GM18499 (cell line): ENCODE data around the gene CCNB3.
A peak's percentile ranks its signal among the peaks of the same experiment; 100 is the strongest.
"Not testable (repeated sequence)": the region's sequence is repeated elsewhere in the genome, so short reads cannot be mapped to it uniquely, and the experiment has no call there.

Source experiments
- ATAC-seq: cut with Tn5 transposase; IDR thresholded peaks from one replicate; pipeline ENCODE4 v1.9.1; 2021; ENCODE audit warnings: moderate number of reproducible peaks; ENCODE audit not compliant: insufficient read depth, unreplicated experiment

CCNB3 gene

GRCh38 chrX:50204364-50204899 is at the start of gene CCNB3:
CCNB3 (plus strand) TSS chrX:50204765; CDS start chrX:50285164, 80,399 bp downstream.
- ATAC-seq: peak; percentile 91

GRCh38 chrX:50157545-50158135 is 46.9 kb upstream of the CCNB3 start:
- no peak for ATAC-seq

- ATAC-seq: no peak
Observed at GRCh38 chrX:50158593-50158992, 46.0 kb upstream of the CCNB3 start.

GRCh38 chrX:50161127-50161526 is 43.4 kb upstream of the CCNB3 start:
- ATAC-seq: no peak

- no peak for ATAC-seq
Observed at GRCh38 chrX:50165727-50166126, 38.8 kb upstream of the CCNB3 start.

- ATAC-seq: no peak
Observed at GRCh38 chrX:50167366-50167765, 37.2 kb upstream of the CCNB3 start.

- peak; percentile 50 for ATAC-seq
Observed at GRCh38 chrX:50168241-50168687, 36.3 kb upstream of the CCNB3 start.

- no peak for ATAC-seq
Observed at GRCh38 chrX:50169717-50170116, 34.8 kb upstream of the CCNB3 start.

GRCh38 chrX:50180073-50180940 is 24.3 kb upstream of the CCNB3 start:
- no peak for ATAC-seq

- ATAC-seq: no peak
Observed at GRCh38 chrX:50183891-50184290, 20.7 kb upstream of the CCNB3 start.

GRCh38 chrX:50188859-50189600 is 15.5 kb upstream of the CCNB3 start:
- no peak for ATAC-seq

- no peak for ATAC-seq
Observed at GRCh38 chrX:50198348-50198747, 6.2 kb upstream of the CCNB3 start.

- ATAC-seq: no peak
Observed at GRCh38 chrX:50200907-50201306, 3.7 kb upstream of the CCNB3 start, which contains the start of gene AKAP4. AKAP4 (minus strand) TSS chrX:50201007; CDS start chrX:50200889, 118 bp downstream.

GRCh38 chrX:50202539-50202938 is 2.0 kb upstream of the CCNB3 start:
- ATAC-seq: no peak

GRCh38 chrX:50206753-50207152 is 2.2 kb downstream of the CCNB3 start:
- ATAC-seq: no peak

- no peak for ATAC-seq
Observed at GRCh38 chrX:50211510-50211909, 6.9 kb downstream of the CCNB3 start.

- ATAC-seq: no peak
Observed at GRCh38 chrX:50281253-50281652, 76.7 kb downstream of the CCNB3 start.

GRCh38 chrX:50327235-50327634 is 122.7 kb downstream of the CCNB3 start:
- no peak for ATAC-seq

GRCh38 chrX:50332668-50333067 is 128.1 kb downstream of the CCNB3 start:
- ATAC-seq: not testable (repeated sequence)

- ATAC-seq: no peak
Observed at GRCh38 chrX:50333308-50333707, 128.7 kb downstream of the CCNB3 start.

- ATAC-seq: no peak
Observed at GRCh38 chrX:50343917-50344316, 139.4 kb downstream of the CCNB3 start.
